Keratinocyte (primary cell): ENCODE results near the gene PROC. TPM values are rescaled to one million over a fixed set of nuclear protein-coding genes. Genes with fewer than 3 reads are reported as not detected.
A peak's percentile ranks its signal among the peaks of the same experiment; 100 is the strongest.

Source experiments
- DNase-seq: peaks from one replicate; pipeline ENCODE4 v3.0.0-alpha.2; 2011; ENCODE audit warnings: low read depth, missing footprints, low spot score
- FAIRE-seq: peaks from 2 replicates; lab custom pipeline; 2011; peaks lifted over from hg19 to GRCh38; lab: Jason Lieb, UNC
- H2AFZ ChIP-seq: 2 replicates; pipeline ENCODE4 v1.6.0; 2012; ENCODE audit warnings: low read length, control low read depth, inconsistent platforms; ENCODE audit not compliant: control insufficient read depth
- H3K27ac ChIP-seq: 2 replicates; pipeline ENCODE4 v1.5.1; 2011; ENCODE audit warnings: low read length; ENCODE audit not compliant: control insufficient read depth, insufficient read depth
- H3K27me3 ChIP-seq: 3 replicates; pipeline ENCODE4 v1.6.0; 2011; ENCODE audit warnings: low read length; ENCODE audit not compliant: control insufficient read depth, insufficient read depth; ENCODE audit errors: extremely low read depth
- H3K36me3 ChIP-seq, 2 experiments: 2 replicates in 1 of 2; 3 replicates in 1 of 2; pipeline ENCODE4 v1.5.1; 2011; ENCODE audit warnings: low read length in 2 of 2, mild to moderate bottlenecking in 1 of 2; ENCODE audit not compliant: control insufficient read depth in 2 of 2, insufficient read depth in 2 of 2; ENCODE audit errors: extremely low read depth in 1 of 2
- H3K4me1 ChIP-seq: 3 replicates; pipeline ENCODE4 v1.5.1; 2011; ENCODE audit warnings: low read length; ENCODE audit not compliant: control insufficient read depth, insufficient read depth; ENCODE audit errors: extremely low read depth
- H3K4me2 ChIP-seq: 3 replicates; pipeline ENCODE4 v1.6.0; 2011; ENCODE audit warnings: low read depth, low read length; ENCODE audit not compliant: control insufficient read depth, insufficient read depth; ENCODE audit errors: extremely low read depth
- H3K4me3 ChIP-seq, 3 experiments: fragments of 200-600 bp in 1 of 3; sonication (generic) in 1 of 3; 2 replicates in 2 of 3; 3 replicates in 1 of 3; pipeline ENCODE4 v1.5.1; 2011 to 2016; ENCODE audit warnings: low read length in 3 of 3, mild to moderate bottlenecking in 3 of 3, control low read depth in 2 of 3, inconsistent platforms in 1 of 3, low read depth in 1 of 3, mixed read lengths in 1 of 3, mixed run types in 1 of 3, moderate library complexity in 1 of 3; ENCODE audit not compliant: control insufficient read depth in 2 of 3, insufficient read depth in 2 of 3; ENCODE audit errors: extremely low read depth in 1 of 3
- H3K79me2 ChIP-seq: 2 replicates; pipeline ENCODE4 v1.6.0; 2012; ENCODE audit warnings: low read length; ENCODE audit not compliant: control insufficient read depth, insufficient read depth
- H3K9ac ChIP-seq: 3 replicates; pipeline ENCODE4 v1.6.0; 2011; ENCODE audit warnings: low read length; ENCODE audit not compliant: control insufficient read depth, insufficient read depth; ENCODE audit errors: extremely low read depth
- H3K9me1 ChIP-seq: 3 replicates; pipeline ENCODE4 v1.6.0; 2011; ENCODE audit warnings: low read length; ENCODE audit not compliant: control insufficient read depth, insufficient read depth; ENCODE audit errors: extremely low read depth
- H3K9me3 ChIP-seq: 2 replicates; pipeline ENCODE4 v1.5.1; 2012; ENCODE audit warnings: low read depth, low read length; ENCODE audit not compliant: control insufficient read depth
- H4K20me1 ChIP-seq: 3 replicates; pipeline ENCODE4 v1.6.0; 2011; ENCODE audit warnings: low read length; ENCODE audit not compliant: control insufficient read depth, insufficient read depth; ENCODE audit errors: extremely low read depth
- CTCF ChIP-seq, 3 experiments: IDR thresholded peaks in 1 of 3; conservative IDR thresholded peaks in 1 of 3; optimal IDR thresholded peaks in 1 of 3; 2 replicates in 2 of 3; 3 replicates in 1 of 3; pipeline versions ENCODE3 to v1.5.1; 2011; ENCODE audit warnings: low read length in 3 of 3, mild to moderate bottlenecking in 3 of 3, moderate library complexity in 2 of 3, control low read depth in 1 of 3, inconsistent platforms in 1 of 3; ENCODE audit not compliant: insufficient read depth in 2 of 3; ENCODE audit errors: extremely low read depth in 1 of 3
- EZH2 ChIP-seq: IDR thresholded peaks from one replicate; pipeline ENCODE4 v1.6.1; 2012; ENCODE audit warnings: inconsistent platforms, mild to moderate bottlenecking, low read length, moderate library complexity
- dilution Hi-C: fragments of 300-500 bp; cut with MboI; formaldehyde crosslinking; loops from one replicate; pipeline ENCODE4 v1.7.0; 2020; ENCODE audit warnings: low sequenced_read_pairs; ENCODE audit not compliant: extremely low pct_ligation_motif_present
- polyA plus RNA-seq, 5 experiments: library from polyadenylated mRNA; depleted of rRNA in 3 of 5; stranded (reverse) in 3 of 5; stranded (forward) in 1 of 5; unstranded in 1 of 5; fragments of >200 nt; gene quantifications; 1 replicate in 1 of 5; 2 replicates in 3 of 5; 3 replicates in 1 of 5; pipeline versions ENCODE4 v1.2.1 to v1.2.3, GENCODE V29; 2011 to 2012; ENCODE audit warnings: missing spikeins in 2 of 5, low read depth in 1 of 5, low replicate concordance in 1 of 5

Gene PROC
- polyA plus RNA-seq, 1 donor (not counting 4 experiments of a cell fraction or from before 2014, with no cell fraction given): 0.16 TPM

DNA sequence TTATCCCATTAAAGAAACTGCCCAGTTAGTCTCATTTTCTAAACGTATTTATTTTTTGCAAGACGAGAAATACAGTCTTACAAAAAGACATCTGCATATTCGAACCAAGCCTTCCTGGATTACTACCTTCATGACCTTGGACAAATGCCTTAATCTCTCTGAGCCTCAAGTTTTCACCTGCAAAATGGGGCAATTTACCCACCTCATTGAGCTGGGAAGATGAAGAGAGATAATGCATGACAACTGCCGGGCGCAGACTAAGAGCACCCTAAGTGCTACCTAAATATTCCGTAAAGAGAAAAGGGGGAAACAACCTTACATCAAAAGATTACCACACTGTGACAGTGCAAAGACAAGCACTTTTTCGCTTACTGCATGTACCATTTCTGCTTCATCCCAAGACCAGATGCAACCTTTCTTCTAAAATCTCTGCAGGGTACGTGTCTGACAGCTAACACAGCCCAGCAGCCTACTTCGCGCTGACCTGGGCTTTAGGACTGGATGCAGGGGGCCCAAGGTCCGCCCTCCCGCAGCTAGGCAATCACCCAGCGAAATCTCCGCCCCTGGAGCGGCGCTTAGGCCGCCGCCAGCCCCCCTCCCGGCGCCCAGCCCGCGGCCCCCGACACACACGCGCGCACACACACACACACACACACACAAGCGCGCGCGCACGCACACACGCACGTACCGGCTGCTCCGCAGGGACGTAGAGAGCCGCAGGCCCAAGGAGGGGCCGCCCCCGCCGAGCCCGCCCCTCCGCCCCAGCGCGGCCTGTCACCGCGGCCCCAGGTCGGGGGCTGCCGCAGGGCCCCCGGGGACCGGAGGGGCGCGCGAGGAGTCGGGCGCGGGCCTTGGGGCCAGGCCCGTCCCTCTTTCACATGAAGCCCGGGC is 31.2 kb upstream of the PROC start:
- peak overlapping the region; percentile 84 to 97 (median 88) for H3K4me3 ChIP-seq
- peak overlapping the region; percentile 90 for H3K27ac ChIP-seq
- no peak for TF ChIP-seq EZH2
- TF ChIP-seq CTCF (optimal IDR thresholded peaks at IDR 0.05 in 1 of 3, IDR thresholded peaks at IDR 0.05 in 1 of 3, conservative IDR thresholded peaks at IDR 0.05 in 1 of 3; ENCODE audit: extremely low read depth in 1 of 3, insufficient read depth in 2 of 3, low read length in 3 of 3): no peak
- no peak for FAIRE-seq
- H3K36me3 ChIP-seq: no peaks in the 10 kb centered on the region
- no peaks in the 10 kb centered on the region for H3K27me3 ChIP-seq
- H3K4me2 ChIP-seq: peak overlapping the region; percentile 99
- H3K9ac ChIP-seq: peak overlapping the region; percentile 95
- no peaks in the 10 kb centered on the region for H3K9me1 ChIP-seq
- H2AFZ ChIP-seq: peak overlapping the region; percentile 72
- peaks cover 4% of the 10 kb centered on the region for H4K20me1 ChIP-seq
- DNase-seq: no peak
- peaks cover 22% of the 10 kb centered on the region for H3K4me1 ChIP-seq
- dilution Hi-C loops: no loop called here
- H3K9me3 ChIP-seq: no peaks in the 10 kb centered on the region
- H3K79me2 ChIP-seq: peaks cover 39% of the 10 kb centered on the region

GRCh38 chr2:127387655-127388422 is 30.4 kb upstream of the PROC start, which contains the start of gene MAP3K2:
MAP3K2 (minus strand) TSS chr2:127387975; CDS start chr2:127343129, 44,846 bp downstream.
- dilution Hi-C loops: no loop called here
- H3K4me2 ChIP-seq: peak within 1 kb of the TSS; percentile 99
- peak within 1 kb of the TSS; percentile 90 for H3K27ac ChIP-seq
- H3K9ac ChIP-seq: peak within 1 kb of the TSS; percentile 95
- H3K36me3 ChIP-seq: no peaks in the 10 kb centered on the region
- no peak for DNase-seq
- H3K79me2 ChIP-seq: peaks cover 33% of the 10 kb centered on the region
- H2AFZ ChIP-seq: peak within 1 kb of the TSS; percentile 88
- no peaks in the 10 kb centered on the region for H3K9me1 ChIP-seq
- peaks cover 22% of the 10 kb centered on the region for H3K4me1 ChIP-seq
- FAIRE-seq: no peak
- no peaks in the 10 kb centered on the region for H3K27me3 ChIP-seq
- TF ChIP-seq EZH2: no peak
- TF ChIP-seq CTCF (optimal IDR thresholded peaks at IDR 0.05 in 1 of 3, IDR thresholded peaks at IDR 0.05 in 1 of 3, conservative IDR thresholded peaks at IDR 0.05 in 1 of 3; ENCODE audit: extremely low read depth in 1 of 3, insufficient read depth in 2 of 3, low read length in 3 of 3): no peak
- peak within 1 kb of the TSS; percentile 84 to 97 (median 88) for H3K4me3 ChIP-seq
- peaks cover 4% of the 10 kb centered on the region for H4K20me1 ChIP-seq
- no peaks in the 10 kb centered on the region for H3K9me3 ChIP-seq
